ENCODE data around the gene UNC5C.

- TF ChIP-seq CTCF (IDR thresholded peaks at IDR 0.05 in 8 of 11, conservative IDR thresholded peaks at IDR 0.05 in 3 of 11) (no peak), POLR2AphosphoS5 (IDR thresholded peaks at IDR 0.05) (no peak)
Observed at GRCh38 chr4:95238554-95238953, 310.2 kb downstream of the UNC5C start.

Data from spleen (tissue), 7 donors.